Memory B cell (primary cell): ENCODE results near the gene GRIK5.
A peak's percentile ranks its signal among the peaks of the same experiment; 100 is the strongest.

Source experiments
- ATAC-seq: fragments of 150-1000 bp; cut with Tn5 transposase; 2 replicates; pipeline ENCODE4 v1.10.0; 2021; ENCODE audit warnings: low read depth, mild to moderate bottlenecking, moderate library complexity
- DNase-seq, 2 donors: peaks; one replicate each; pipeline ENCODE4 v3.0.0; 2022; ENCODE audit warnings: low spot score in 2 of 2
- H3K27ac Mint-ChIP-seq: one replicate; pipeline ENCODE4 v1.8.0; 2022; ENCODE audit warnings: mild to moderate bottlenecking, moderate library complexity, mixed read lengths
- H3K27me3 Mint-ChIP-seq: one replicate; pipeline ENCODE4 v1.8.0; 2022; ENCODE audit warnings: mixed read lengths
- H3K36me3 Mint-ChIP-seq: one replicate; pipeline ENCODE4 v1.8.0; 2022; ENCODE audit warnings: mild to moderate bottlenecking, mixed read lengths
- H3K4me1 Mint-ChIP-seq: one replicate; pipeline ENCODE4 v1.8.0; 2022; ENCODE audit warnings: mixed read lengths
- H3K4me3 Mint-ChIP-seq: one replicate; pipeline ENCODE4 v1.8.0; 2022; ENCODE audit warnings: mild to moderate bottlenecking, moderate library complexity, mixed read lengths
- H3K9me3 Mint-ChIP-seq: one replicate; pipeline ENCODE4 v1.8.0; 2022; ENCODE audit warnings: mixed read lengths

The GRIK5 gene, protein sequence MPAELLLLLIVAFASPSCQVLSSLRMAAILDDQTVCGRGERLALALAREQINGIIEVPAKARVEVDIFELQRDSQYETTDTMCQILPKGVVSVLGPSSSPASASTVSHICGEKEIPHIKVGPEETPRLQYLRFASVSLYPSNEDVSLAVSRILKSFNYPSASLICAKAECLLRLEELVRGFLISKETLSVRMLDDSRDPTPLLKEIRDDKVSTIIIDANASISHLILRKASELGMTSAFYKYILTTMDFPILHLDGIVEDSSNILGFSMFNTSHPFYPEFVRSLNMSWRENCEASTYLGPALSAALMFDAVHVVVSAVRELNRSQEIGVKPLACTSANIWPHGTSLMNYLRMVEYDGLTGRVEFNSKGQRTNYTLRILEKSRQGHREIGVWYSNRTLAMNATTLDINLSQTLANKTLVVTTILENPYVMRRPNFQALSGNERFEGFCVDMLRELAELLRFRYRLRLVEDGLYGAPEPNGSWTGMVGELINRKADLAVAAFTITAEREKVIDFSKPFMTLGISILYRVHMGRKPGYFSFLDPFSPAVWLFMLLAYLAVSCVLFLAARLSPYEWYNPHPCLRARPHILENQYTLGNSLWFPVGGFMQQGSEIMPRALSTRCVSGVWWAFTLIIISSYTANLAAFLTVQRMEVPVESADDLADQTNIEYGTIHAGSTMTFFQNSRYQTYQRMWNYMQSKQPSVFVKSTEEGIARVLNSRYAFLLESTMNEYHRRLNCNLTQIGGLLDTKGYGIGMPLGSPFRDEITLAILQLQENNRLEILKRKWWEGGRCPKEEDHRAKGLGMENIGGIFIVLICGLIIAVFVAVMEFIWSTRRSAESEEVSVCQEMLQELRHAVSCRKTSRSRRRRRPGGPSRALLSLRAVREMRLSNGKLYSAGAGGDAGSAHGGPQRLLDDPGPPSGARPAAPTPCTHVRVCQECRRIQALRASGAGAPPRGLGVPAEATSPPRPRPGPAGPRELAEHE

DNA sequence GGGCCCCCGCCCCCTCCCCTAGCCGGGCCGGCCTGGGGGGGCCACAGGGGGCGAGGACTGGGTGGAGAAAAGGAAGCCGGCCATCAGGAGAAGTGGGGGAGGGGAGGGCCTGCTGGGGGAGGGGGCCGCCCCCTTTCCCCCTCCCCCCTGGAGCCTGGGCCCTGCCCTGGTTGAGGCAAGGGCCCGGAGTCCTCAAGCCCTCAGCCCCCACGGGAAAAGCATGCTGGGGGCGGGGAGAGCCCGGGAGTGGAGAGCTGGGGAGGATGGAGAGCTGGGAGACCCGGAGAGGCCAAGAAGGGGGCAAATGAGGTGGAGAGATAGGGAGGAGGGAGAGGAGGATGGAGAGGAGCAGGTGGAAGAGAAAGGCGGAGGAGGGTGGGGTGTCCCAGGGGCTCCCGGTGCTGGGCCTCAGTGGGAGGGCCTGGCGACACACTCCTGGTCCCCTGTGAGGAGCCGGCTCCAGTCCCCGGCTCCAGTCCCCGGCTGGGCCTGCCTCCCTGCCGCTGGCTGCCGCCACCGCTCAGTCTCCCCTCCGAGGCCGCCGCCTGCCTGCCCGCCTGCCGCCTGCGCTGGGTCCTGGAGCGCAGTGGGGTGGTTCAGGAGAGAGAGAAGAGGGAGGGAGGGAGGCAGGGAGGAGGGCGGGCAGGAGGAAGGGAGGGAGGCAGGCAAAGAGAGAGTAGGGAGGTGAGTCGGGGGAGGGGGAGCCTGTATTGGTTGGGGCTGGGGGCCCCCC is at the start of gene GRIK5:
Gene GRIK5 (minus strand): TSS at position 588 of the 733 bp plus-strand sequence. CDS start 4,436 bp downstream, outside the sequence.
- DNase-seq (no peak), ATAC-seq (no peak)
- Mint-ChIP-seq H3K36me3 (no peaks in the 10 kb centered on the region), H3K27ac (no peak within 1 kb of the TSS), H3K27me3 (peaks cover 7% of the 10 kb centered on the region), H3K4me1 (no peaks in the 10 kb centered on the region), H3K4me3 (no peak within 1 kb of the TSS), H3K9me3 (no peaks in the 10 kb centered on the region)

DNA sequence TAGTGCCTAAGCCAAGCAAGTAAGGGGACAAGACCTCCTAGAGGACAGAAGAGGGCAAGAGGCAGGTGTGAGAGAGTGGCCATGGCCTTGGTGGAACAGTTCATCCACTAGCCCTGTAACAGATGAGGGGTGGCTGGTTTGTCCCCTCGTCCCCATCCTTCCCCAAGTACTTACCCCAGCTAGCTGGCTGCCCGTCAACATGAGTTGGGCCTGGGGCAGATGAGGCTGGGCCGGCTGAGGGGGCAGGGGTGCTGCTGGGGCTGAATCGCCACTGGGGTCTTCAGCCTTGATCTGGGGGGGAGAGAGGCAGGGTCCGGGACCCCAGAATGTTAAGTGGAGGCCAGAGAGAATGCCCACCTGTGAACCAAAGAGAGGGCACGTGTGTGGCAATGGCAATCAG is 47.1 kb upstream of the GRIK5 start:
- Mint-ChIP-seq H3K9me3 (no peaks in the 10 kb centered on the region), H3K27ac (peak overlapping the region; percentile 78), H3K36me3 (peaks cover 37% of the 10 kb centered on the region), H3K4me3 (no peak overlapping the region), H3K4me1 (peaks cover 67% of the 10 kb centered on the region), H3K27me3 (no peaks in the 10 kb centered on the region)
- DNase-seq (no peak), ATAC-seq (no peak)

DNA sequence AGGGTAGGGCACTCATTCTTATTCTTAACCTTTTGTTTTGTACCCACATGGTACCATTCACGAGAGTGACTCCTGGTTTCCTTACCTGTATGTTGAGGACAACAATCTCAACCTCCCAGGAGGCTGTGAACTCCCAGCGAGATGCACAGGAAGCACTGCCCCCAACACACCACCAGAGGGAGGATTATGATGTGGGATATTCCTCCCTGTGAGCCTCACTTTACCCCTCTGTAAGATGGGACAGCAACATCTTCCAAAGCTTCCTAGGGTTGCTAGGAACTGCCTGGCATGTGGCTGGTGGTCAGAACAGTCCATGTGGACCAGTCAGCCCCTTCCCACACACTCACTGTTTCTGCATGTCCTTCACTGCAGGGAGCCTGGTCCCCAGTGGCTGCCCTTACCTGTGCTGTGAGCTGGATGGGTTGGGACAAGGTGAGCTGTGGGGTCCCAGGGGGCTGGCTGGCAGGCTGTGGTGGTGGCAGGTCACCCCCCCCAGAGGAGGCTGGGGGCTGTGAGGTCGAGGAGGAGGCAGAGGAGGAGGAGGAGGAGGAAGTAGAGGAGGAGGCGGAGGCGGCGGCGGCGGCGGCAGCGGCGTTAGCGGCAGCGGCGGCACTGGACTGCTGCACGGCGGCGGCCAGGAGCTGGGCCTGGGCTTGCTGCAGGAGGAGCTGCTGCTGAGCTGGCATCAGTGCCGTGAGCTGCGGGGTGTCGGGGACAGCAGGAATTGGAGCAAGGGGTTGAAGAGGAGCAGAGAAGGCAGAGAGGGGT is 46.5 kb upstream of the GRIK5 start:
- H3K9me3 Mint-ChIP-seq = no peaks in the 10 kb centered on the region
- peak overlapping the region; percentile 45 for H3K4me3 Mint-ChIP-seq
- ATAC-seq (no peak), DNase-seq (no peak)
- no peaks in the 10 kb centered on the region for H3K27me3 Mint-ChIP-seq
- H3K27ac Mint-ChIP-seq = peak overlapping the region; percentile 78
- peaks cover 40% of the 10 kb centered on the region for H3K36me3 Mint-ChIP-seq
- peaks cover 64% of the 10 kb centered on the region for H3K4me1 Mint-ChIP-seq

DNA sequence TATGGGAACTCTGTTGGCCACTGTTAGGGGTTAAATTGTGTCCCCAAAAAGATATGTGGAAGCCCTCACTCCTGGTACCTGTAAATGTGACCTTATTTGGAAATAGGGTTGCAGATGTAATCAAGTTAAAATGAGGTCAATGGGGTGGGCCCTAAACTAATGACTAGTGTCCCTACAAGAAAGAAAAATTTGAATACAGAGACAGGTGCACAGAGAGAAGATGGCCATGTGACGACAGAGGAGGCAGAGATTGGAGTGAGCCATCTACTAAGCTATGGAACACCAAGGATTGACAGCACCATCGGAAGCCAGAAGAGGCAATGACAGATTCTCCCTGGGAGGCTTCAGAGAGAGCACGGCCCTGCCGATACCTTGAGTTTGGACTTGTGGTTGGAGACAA is 45.7 kb upstream of the GRIK5 start:
- ATAC-seq (peak; percentile 53), DNase-seq (no peak)
- Mint-ChIP-seq H3K27me3 (no peaks in the 10 kb centered on the region), H3K9me3 (no peaks in the 10 kb centered on the region), H3K36me3 (peaks cover 40% of the 10 kb centered on the region), H3K4me1 (peaks cover 64% of the 10 kb centered on the region), H3K4me3 (peak overlapping the region; percentile 22), H3K27ac (peak overlapping the region; percentile 78)

DNA sequence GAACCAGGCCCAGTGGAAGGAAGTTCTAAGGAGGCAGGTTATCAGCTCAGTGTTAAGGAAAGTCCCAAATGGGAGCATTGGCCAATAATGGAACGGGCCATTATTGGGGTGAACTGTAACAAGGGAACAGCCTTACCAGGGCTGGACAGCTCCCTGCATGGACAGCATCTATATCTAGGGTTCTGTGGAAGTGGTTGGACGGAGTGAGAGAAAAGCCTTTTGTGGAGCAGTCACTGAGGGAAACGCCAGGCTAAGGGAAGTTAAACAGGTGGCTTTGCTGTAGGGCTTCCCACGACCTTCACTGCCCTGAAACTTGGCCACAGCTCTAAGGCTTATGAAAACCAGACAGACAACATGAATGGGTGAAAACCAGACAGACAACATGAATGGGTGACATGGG is 45.2 kb upstream of the GRIK5 start:
- Mint-ChIP-seq H3K9me3 (no peaks in the 10 kb centered on the region), H3K27ac (peak overlapping the region; percentile 78), H3K4me3 (peak overlapping the region; percentile 57), H3K27me3 (no peaks in the 10 kb centered on the region), H3K4me1 (peaks cover 63% of the 10 kb centered on the region), H3K36me3 (peaks cover 39% of the 10 kb centered on the region)
- DNase-seq = no peak
- ATAC-seq = no peak

DNA sequence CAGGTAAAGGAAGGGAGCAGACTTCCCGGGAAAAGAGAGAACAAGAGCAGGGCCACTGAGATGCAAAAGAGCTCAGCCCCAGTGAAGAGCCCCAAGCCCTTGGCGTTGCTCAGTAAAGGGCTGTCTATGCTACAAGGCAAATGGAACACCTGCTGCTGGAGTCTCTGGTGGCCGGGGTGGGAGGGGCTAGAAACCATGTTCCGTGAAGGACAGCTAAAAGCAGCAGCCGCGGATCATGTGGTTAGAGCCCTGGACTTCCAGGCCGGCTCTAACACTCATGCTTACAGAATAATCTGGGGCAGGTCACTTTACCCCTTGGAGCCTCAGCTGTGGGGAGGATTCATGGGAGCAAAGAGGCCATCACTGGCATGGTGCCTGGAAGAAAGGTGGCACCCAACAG is 44.4 kb upstream of the GRIK5 start:
- ATAC-seq (peak; percentile 71), DNase-seq (peak; percentile 36 to 42)
- Mint-ChIP-seq H3K9me3 (no peaks in the 10 kb centered on the region), H3K4me3 (peak overlapping the region; percentile 85), H3K27ac (peak overlapping the region; percentile 78), H3K27me3 (no peaks in the 10 kb centered on the region), H3K4me1 (peaks cover 63% of the 10 kb centered on the region), H3K36me3 (peaks cover 39% of the 10 kb centered on the region)

DNA sequence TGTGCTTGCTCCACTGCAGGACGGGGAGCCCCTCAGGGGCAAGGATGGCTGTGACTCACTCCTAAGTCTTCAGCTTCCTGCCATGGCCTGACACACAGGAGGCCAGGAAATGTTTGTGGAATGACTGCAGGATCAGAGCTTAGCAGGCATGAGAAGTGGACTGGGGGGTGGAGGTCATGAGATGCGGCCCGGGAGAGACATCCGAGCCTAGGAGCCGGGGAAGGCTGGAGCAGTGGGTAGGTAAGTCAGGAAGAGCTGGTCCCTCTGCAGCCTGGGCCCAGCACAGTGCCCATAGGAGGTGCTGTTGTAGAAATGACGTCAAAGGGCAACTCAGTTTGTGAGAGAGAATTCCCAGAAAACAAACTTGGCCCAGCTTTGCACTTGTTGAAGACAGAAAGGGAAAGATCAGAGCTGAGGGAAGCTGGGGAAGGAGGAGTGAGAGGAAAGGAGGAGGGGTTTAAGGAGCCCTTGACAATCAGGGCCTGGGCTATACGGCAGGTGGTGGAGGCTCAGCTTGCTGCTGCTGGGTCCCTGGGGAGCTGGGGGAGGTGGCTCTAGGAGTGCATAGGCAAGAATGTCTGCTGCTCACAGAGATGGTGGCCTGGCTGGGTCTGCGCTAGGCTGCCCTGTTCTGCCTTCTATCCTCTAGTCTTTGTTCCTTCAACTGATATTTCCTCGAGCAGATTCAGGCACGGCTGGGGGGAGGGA is 43.8 kb upstream of the GRIK5 start:
- DNase-seq (peak; percentile 52 to 76), ATAC-seq (peak; percentile 83)
- peaks cover 64% of the 10 kb centered on the region for H3K4me1 Mint-ChIP-seq
- peak overlapping the region; percentile 85 for H3K4me3 Mint-ChIP-seq
- H3K27ac Mint-ChIP-seq = peak overlapping the region; percentile 78
- no peaks in the 10 kb centered on the region for H3K9me3 Mint-ChIP-seq
- H3K27me3 Mint-ChIP-seq = no peaks in the 10 kb centered on the region
- peaks cover 38% of the 10 kb centered on the region for H3K36me3 Mint-ChIP-seq

DNA sequence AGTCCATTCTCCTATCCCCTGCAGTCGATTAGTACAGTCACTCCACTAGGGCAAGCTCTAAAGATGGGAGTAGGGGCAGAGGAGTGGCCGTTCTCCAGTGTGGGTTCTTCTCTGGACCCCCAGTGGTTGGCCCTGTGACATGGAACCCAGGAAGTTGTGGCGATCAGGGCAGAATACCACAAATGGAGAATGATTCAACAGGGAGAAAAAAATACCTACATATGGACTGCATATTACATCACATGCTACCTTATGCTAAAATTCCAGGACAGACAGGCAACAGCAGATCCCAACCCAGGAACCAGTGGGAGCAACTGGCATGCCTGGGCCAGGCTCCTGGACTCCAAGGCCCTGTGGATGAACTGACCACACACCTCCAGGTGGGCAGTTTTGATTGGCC is 41.8 kb upstream of the GRIK5 start:
- H3K4me3 Mint-ChIP-seq = no peak overlapping the region
- no peaks in the 10 kb centered on the region for H3K27me3 Mint-ChIP-seq
- H3K27ac Mint-ChIP-seq = peak overlapping the region; percentile 66
- H3K36me3 Mint-ChIP-seq = peaks cover 32% of the 10 kb centered on the region
- ATAC-seq = no peak
- DNase-seq = no peak
- peaks cover 58% of the 10 kb centered on the region for H3K4me1 Mint-ChIP-seq
- no peaks in the 10 kb centered on the region for H3K9me3 Mint-ChIP-seq

DNA sequence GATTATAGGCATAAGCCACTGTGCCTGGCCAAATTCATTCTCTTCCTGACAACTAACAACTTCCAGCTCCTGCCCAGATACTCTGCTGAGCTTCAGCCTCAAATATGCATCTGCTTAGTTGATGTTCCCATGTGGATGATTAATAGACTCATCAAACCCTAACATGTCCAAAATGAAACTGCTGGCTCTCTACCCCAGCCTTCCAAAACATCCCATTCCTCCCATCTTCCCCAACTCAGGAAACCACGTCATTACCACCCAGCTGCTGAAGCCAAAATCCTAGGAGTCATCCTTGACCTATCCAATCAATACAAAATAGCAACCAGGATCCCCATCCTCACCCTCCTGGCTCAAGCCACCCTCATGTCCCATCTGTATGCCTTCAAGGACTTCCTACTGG is 41.4 kb upstream of the GRIK5 start:
- peak overlapping the region; percentile 66 for H3K27ac Mint-ChIP-seq
- peaks cover 56% of the 10 kb centered on the region for H3K4me1 Mint-ChIP-seq
- no peak for ATAC-seq
- H3K9me3 Mint-ChIP-seq = no peaks in the 10 kb centered on the region
- peaks cover 30% of the 10 kb centered on the region for H3K36me3 Mint-ChIP-seq
- no peak for DNase-seq
- H3K4me3 Mint-ChIP-seq = no peak overlapping the region
- no peaks in the 10 kb centered on the region for H3K27me3 Mint-ChIP-seq

DNA sequence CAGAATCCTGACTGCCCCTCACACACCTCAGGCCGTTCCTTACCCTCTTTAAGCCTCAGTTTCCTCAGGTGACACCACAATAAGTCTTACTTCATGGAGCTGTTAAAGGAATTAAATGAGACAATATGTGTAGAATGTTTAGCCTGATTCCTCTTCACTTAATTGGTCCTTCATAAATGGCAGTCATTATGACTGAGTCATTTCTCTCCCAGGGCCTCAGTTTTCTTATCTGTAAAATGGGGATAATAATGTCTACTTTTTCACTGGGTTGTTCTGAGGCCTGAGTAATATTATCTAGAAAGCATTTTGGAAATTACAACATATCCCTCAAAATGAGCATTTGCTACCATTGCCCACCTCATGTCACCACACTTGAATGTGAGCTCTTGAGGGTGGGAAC is 40.7 kb upstream of the GRIK5 start:
- Mint-ChIP-seq H3K36me3 (peaks cover 26% of the 10 kb centered on the region), H3K4me1 (peaks cover 51% of the 10 kb centered on the region), H3K27ac (peak overlapping the region; percentile 66)

DNA sequence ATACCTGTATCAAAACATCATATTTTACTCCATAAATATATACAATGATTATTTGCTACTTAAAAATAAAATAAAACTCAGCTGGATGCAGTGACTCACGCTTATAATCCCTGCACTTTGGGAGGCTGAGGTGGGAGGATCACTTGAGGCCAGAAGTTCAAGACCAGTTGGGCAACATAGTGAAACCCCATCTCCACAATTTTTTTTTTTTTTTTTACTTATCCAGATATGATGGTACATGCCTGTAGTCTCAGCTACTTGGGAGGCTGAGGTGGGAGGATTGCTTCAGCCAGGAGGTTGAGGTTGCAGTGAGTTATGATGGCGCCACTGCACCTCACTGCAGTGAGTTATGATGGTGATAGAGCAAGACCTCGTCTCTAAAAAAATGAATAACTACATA is 39.9 kb upstream of the GRIK5 start:
- H3K4me3 Mint-ChIP-seq = no peak overlapping the region
- ATAC-seq = no peak
- no peak for DNase-seq
- no peaks in the 10 kb centered on the region for H3K27me3 Mint-ChIP-seq
- no peaks in the 10 kb centered on the region for H3K9me3 Mint-ChIP-seq
- peaks cover 29% of the 10 kb centered on the region for H3K36me3 Mint-ChIP-seq
- peaks cover 50% of the 10 kb centered on the region for H3K4me1 Mint-ChIP-seq
- no peak overlapping the region for H3K27ac Mint-ChIP-seq

More for the DNA sequence above, 40.7 kb upstream of the GRIK5 start:
- no peaks in the 10 kb centered on the region for H3K9me3 Mint-ChIP-seq
- no peak overlapping the region for H3K4me3 Mint-ChIP-seq
- no peaks in the 10 kb centered on the region for H3K27me3 Mint-ChIP-seq
- ATAC-seq (no peak), DNase-seq (no peak)

DNA sequence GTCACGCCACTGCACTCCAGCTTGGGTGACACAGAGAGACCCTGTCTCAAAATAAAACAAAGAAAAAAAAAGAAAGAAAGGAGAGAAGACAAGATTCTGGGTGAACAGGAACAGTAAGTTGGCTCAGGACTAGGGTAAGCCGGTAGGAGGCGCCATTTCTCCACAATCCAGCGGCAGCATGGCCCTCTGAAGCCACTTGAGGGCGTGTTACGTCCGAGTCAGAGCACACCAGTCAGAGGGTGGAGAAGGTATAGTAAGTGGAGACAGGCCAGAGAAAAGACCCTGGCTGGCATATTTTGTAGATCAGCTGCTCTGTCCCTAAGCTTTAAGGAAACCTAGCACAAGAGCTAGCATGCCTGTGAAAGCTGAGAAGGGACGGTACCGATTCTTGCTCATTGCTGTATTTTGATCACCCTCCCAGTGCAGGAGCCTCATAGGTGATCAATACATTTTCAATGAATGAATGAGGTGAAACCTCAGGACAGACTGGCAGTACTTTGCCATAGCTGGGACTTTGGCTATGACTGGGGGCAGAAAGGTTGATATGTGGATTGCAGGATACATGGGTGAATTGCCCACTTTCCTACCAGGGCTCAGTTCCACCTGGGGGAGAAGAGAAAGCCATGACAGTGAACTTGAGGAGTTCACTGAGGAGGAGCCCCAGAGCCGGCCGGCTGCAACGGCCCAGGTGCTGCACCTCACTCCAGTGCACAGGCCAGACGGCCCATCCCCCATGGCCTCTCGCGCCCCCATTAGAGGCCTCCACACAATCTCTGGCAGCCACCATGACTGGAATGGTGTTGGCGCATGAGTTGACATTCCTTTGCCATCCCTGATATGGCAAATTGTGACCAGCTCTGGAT is 38.8 kb upstream of the GRIK5 start:
- Mint-ChIP-seq H3K9me3 (no peaks in the 10 kb centered on the region), H3K36me3 (peaks cover 35% of the 10 kb centered on the region), H3K4me3 (peak overlapping the region; percentile 51), H3K4me1 (peaks cover 48% of the 10 kb centered on the region), H3K27ac (no peak overlapping the region), H3K27me3 (no peaks in the 10 kb centered on the region)
- ATAC-seq = peak; percentile 98
- DNase-seq = peak; percentile 90 to 93
